Cardiac fibroblast (primary cell): ENCODE results near the gene MGMT.

Source experiments
- DNase-seq, 2 donors: peaks; one replicate each; pipeline versions ENCODE4 v3.0.0 to v3.0.0-alpha.2; 2010; ENCODE audit warnings: low read depth in 2 of 2
- H3K4me3 ChIP-seq, 2 donors: replicated peaks in 1 of 2; 1 replicate in 1 of 2; 2 replicates in 1 of 2; pipeline ENCODE4 v1.5.1; 2011; ENCODE audit warnings: low read depth in 2 of 2, low read length in 2 of 2, mild to moderate bottlenecking in 2 of 2, moderate library complexity in 1 of 2
- TF ChIP-seq, protein P1 (sequence below): IDR thresholded peaks from one replicate; pipeline ENCODE4 v1.5.1; 2011; ENCODE audit warnings: low read depth, mild to moderate bottlenecking, low read length, inconsistent platforms

The MGMT gene

GRCh38 chr10:129808092-129808983, 341.3 kb downstream of the MGMT start:
- H3K4me3 ChIP-seq: no peak overlapping the region
- TF ChIP-seq, protein P1, sequence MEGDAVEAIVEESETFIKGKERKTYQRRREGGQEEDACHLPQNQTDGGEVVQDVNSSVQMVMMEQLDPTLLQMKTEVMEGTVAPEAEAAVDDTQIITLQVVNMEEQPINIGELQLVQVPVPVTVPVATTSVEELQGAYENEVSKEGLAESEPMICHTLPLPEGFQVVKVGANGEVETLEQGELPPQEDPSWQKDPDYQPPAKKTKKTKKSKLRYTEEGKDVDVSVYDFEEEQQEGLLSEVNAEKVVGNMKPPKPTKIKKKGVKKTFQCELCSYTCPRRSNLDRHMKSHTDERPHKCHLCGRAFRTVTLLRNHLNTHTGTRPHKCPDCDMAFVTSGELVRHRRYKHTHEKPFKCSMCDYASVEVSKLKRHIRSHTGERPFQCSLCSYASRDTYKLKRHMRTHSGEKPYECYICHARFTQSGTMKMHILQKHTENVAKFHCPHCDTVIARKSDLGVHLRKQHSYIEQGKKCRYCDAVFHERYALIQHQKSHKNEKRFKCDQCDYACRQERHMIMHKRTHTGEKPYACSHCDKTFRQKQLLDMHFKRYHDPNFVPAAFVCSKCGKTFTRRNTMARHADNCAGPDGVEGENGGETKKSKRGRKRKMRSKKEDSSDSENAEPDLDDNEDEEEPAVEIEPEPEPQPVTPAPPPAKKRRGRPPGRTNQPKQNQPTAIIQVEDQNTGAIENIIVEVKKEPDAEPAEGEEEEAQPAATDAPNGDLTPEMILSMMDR: no peak
- no peak for DNase-seq

- no peak overlapping the region for H3K4me3 ChIP-seq
- DNase-seq: no peak
- TF ChIP-seq, protein P1: no peak
Observed at GRCh38 chr10:129809431-129809830, 342.4 kb downstream of the MGMT start.

- TF ChIP-seq, protein P1: no peak
- DNase-seq: no peak
- H3K4me3 ChIP-seq: no peak overlapping the region
Observed at GRCh38 chr10:129809841-129810240, 342.8 kb downstream of the MGMT start.

- DNase-seq: no peak
- TF ChIP-seq, protein P1: no peak
- no peak overlapping the region for H3K4me3 ChIP-seq
Observed at GRCh38 chr10:129811208-129811607, 344.2 kb downstream of the MGMT start.

GRCh38 chr10:129812398-129812797, 345.4 kb downstream of the MGMT start:
- H3K4me3 ChIP-seq: no peak overlapping the region
- no peak for DNase-seq
- TF ChIP-seq, protein P1: no peak

DNA sequence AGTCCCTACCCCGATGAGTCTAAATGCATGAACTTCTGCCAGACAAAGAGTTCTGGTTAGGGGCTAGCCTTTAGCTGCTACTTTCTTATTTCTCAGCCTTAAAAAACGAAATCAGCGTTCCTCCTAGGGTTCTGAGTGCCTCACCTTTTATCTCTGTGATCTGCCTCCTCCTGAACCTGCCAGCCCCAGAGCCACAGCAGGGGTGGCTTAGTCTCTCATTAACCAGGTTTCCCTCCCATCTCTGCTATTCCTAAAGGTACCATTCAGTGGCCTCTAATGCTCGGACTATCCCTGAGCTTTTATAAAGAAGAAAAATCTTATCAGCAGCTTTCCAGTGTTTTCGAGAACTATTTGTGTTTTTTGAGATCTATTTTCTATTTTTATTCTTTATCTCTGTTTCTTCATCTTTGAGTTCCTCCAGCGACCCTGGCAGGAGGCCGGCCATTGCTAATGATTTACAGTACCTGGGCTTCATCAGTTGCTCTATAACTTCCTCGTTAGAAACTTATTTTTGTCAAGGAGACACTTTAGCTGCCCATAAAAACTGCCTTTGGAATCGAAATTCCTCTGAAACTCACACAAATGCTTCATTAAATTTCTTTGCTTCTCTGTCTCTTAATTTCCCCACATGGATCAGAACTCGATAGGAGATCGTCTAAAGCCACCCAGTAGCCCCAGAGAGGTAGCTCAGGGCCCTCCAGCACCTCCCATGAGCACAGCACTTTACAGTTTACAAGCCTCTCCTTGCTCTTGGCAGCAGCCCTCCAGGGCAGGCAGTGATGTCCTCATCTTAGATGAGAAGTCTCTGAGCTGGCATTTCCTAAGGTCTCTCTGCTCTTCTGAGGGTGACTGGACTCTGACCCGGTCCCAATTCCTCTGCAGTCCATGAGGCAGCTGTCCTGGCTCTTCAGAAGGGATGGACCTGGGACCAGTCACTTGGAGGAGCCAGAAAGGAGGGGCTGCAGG, 347.9 kb downstream of the MGMT start:
- no peak overlapping the region for H3K4me3 ChIP-seq
- TF ChIP-seq, protein P1: no peak
- DNase-seq: no peak
